PC-3 (cell line): ENCODE measurements around the gene MID1IP1. TPM values are rescaled to one million over a fixed set of nuclear protein-coding genes. Genes with fewer than 3 reads are reported as not detected.

ENCODE experiments used
- ATAC-seq: fragments of 200-7000 bp; cut with Tn5 transposase; 2 replicates; pipeline ENCODE4 v1.9.1; 2020; ENCODE audit warnings: mild to moderate bottlenecking, moderate library complexity
- Bru-seq: library from RNA; stranded (reverse); fragments of 400-500 nt; gene quantifications from one replicate; lab custom pipeline; 2021; lab: Mats Ljungman, UMichigan
- BruChase-seq, 2 experiments: library from RNA; stranded (reverse); fragments of 400-500 nt; gene quantifications; one replicate each; lab custom pipeline; 2021; lab: Mats Ljungman, UMichigan
- BruUV-seq: library from RNA; stranded (reverse); fragments of 400-500 nt; replicated peaks from 2 replicates; lab custom pipeline; 2021; lab: Mats Ljungman, UMichigan
- CTCF ChIA-PET: fragments of 300-600 bp; sonication (Branson Sonifier 250); formaldehyde crosslinking; loops from one replicate; lab custom pipeline; 2022; ENCODE audit warnings: antibody characterized with exemption; lab: Charles Lee
- POLR2A ChIA-PET: fragments of 300-600 bp; sonication (Branson Sonifier 250); formaldehyde crosslinking; loops from one replicate; lab custom pipeline; 2022; ENCODE audit warnings: antibody characterized with exemption; ENCODE audit not compliant: unreplicated experiment; lab: Charles Lee
- DNase-seq: peaks from one replicate; pipeline ENCODE4 v3.0.0-alpha.2; 2015
- H2AFZ ChIP-seq: fragments of 300-600 bp; sonication (generic); 2 replicates; pipeline ENCODE4 v1.6.0; 2016; ENCODE audit warnings: antibody characterized with exemption, low read length
- H3F3A ChIP-seq: fragments of 300-600 bp; sonication (generic); one replicate; pipeline ENCODE4 v1.6.0; 2017; ENCODE audit warnings: antibody characterized with exemption, low read length, control low read depth, mild to moderate bottlenecking; ENCODE audit not compliant: unreplicated experiment
- H3K27ac ChIP-seq: fragments of 300-600 bp; sonication (generic); 2 replicates; pipeline ENCODE4 v1.5.1; 2016; ENCODE audit warnings: mild to moderate bottlenecking, low read length
- H3K27me3 ChIP-seq: fragments of 300-600 bp; sonication (generic); 2 replicates; pipeline ENCODE4 v1.6.1; 2016; ENCODE audit warnings: low read length, mixed read lengths
- H3K36me3 ChIP-seq: fragments of 300-600 bp; sonication (generic); 2 replicates; pipeline ENCODE4 v1.6.1; 2016; ENCODE audit warnings: low read depth, mixed run types, low read length, mixed read lengths
- H3K4me1 ChIP-seq: fragments of 300-600 bp; sonication (generic); 2 replicates; pipeline ENCODE4 v1.5.1; 2016; ENCODE audit warnings: low read length; ENCODE audit not compliant: insufficient read depth
- H3K4me2 ChIP-seq: fragments of 300-600 bp; sonication (generic); 2 replicates; pipeline ENCODE4 v1.6.0; 2016; ENCODE audit warnings: low read length
- H3K4me3 ChIP-seq: fragments of 300-600 bp; sonication (generic); 2 replicates; pipeline ENCODE4 v1.5.1; 2016; ENCODE audit warnings: mild to moderate bottlenecking, low read length, mixed read lengths
- H3K79me2 ChIP-seq: fragments of 300-600 bp; sonication (generic); 2 replicates; pipeline ENCODE4 v1.6.1; 2017; ENCODE audit warnings: low read length, mixed read lengths
- H3K9ac ChIP-seq: fragments of 300-600 bp; sonication (generic); 2 replicates; pipeline ENCODE4 v1.6.0; 2016; ENCODE audit warnings: mild to moderate bottlenecking, low read length
- H3K9me2 ChIP-seq: fragments of 300-600 bp; sonication (generic); replicated peaks from 2 replicates; pipeline ENCODE4 v1.6.1; 2016; ENCODE audit warnings: mixed run types, low read length, mixed read lengths
- H3K9me3 ChIP-seq: fragments of 300-600 bp; sonication (generic); 2 replicates; pipeline ENCODE4 v1.6.1; 2016; ENCODE audit warnings: low read length, mixed read lengths
- H4K20me1 ChIP-seq: fragments of 300-600 bp; sonication (generic); 2 replicates; pipeline ENCODE4 v1.6.1; 2016; ENCODE audit warnings: low read length, mixed read lengths
- EZH2 ChIP-seq: fragments of 300-600 bp; sonication (generic); IDR thresholded peaks from one replicate; pipeline ENCODE4 v1.6.1; 2017; ENCODE audit warnings: antibody characterized with exemption, mild to moderate bottlenecking, low read length; ENCODE audit not compliant: unreplicated experiment
- EZH2phosphoT487 ChIP-seq: fragments of 300-600 bp; sonication (generic); IDR thresholded peaks from 2 replicates; pipeline ENCODE4 v1.6.1; 2018; ENCODE audit warnings: mild to moderate bottlenecking, antibody characterized with exemption, low read length, borderline replicate concordance
- intact Hi-C: fragments of 100-400 bp; cut with micrococcal nuclease; formaldehyde crosslinking; loops from 2 replicates; pipeline ENCODE4 v1.9.0; 2023
- long read RNA-seq: library from polyadenylated mRNA; unstranded; transcript quantifications from one replicate; pipeline ENCODE4 v2.0.0, GENCODE V29; 2021; ENCODE audit not compliant: unreplicated experiment
- total RNA-seq: library from RNA; depleted of rRNA; stranded (reverse); fragments of >200 nt; gene quantifications from 2 replicates; pipeline ENCODE4 v1.2.3, GENCODE V29; 2014; rRNA removed
- TF ChIP-seq, protein P1 (sequence below): fragments of 300-600 bp; sonication (generic); conservative IDR thresholded peaks from 2 replicates; pipeline ENCODE4 v1.5.1; 2017; ENCODE audit warnings: antibody characterized with exemption, low read depth, mild to moderate bottlenecking, low read length

MID1IP1 gene
- total RNA-seq (122 and 123 TPM in 2 replicates), Bru-seq, nascent RNA (percentile 95 among the genes with signal in this experiment), BruChase-seq, experiment 1, labeled RNA remaining after a 6-hour chase (percentile 93 among the genes with signal in this experiment), BruChase-seq, experiment 2, labeled RNA remaining after a 2-hour chase (percentile 99 among the genes with signal in this experiment)
- long read RNA-seq, transcript MID1IP1-201 (2 exons, 2,536 nt), result major isoform, 86 of 127 reads
- long read RNA-seq, partial matches to known transcripts, result 0 of 127 reads
- long read RNA-seq, other reads (novel, unspliced or antisense), result 40 of 127 reads

DNA sequence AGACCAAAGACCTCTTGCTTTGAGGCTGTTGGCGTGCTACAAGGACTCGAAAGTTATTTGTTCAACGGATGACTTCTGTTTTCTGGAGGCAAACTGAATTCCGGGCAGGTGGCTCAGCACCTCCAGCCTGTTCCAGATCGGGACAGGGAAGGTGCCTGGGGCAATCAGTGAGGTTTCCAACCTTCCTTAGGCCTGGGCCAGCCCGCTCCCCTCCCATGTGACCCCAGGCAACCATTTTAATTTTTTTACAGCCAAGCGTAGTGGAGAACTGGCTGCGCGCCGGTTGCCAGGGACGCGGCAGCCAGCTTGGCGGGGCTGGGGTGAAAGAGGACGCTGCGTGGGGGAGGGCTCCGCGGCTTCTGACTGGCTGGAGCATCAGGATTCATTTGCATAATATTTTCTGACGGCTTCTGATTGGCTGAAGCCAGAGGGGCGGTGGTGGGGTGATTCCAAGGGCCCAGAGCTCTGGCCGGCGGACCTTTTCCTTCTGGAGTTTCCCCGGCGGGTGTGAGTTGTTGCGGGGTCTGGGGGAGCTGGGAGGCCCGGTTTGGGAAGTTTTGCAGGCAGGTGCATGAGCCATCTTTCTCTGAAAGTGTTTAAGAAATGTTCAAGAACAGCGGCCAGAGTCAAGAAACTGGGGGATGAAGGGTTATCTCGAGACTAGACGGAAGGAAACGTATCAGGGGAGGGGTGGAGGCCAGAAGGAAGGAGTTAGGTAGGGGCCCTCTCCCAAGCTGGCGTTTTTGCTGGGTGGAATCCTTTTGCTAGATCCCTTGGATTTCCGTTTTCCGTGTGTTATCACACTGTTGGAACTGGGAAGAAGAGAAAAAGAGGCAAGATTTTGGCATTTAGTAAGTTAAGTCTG, at the start of gene MID1IP1:
TSS of gene MID1IP1 (plus strand) at position 479 of the 865 bp plus-strand sequence. CDS start 3,488 bp downstream, outside the sequence.
- H3K27ac ChIP-seq, result peak within 1 kb of the TSS; percentile 85
- no TSS peak for BruUV-seq

GRCh38 chrX:38754102-38754790, 47.0 kb upstream of the MID1IP1 start:
- no peaks in the 10 kb centered on the region for H4K20me1 ChIP-seq
- CTCF ChIA-PET, result no interaction called here
- ATAC-seq, result peak; percentile 61
- no peak overlapping the region for H3K9ac ChIP-seq
- TF ChIP-seq EZH2phosphoT487 (no peak), EZH2 (no peak)
- TF ChIP-seq, protein P1, sequence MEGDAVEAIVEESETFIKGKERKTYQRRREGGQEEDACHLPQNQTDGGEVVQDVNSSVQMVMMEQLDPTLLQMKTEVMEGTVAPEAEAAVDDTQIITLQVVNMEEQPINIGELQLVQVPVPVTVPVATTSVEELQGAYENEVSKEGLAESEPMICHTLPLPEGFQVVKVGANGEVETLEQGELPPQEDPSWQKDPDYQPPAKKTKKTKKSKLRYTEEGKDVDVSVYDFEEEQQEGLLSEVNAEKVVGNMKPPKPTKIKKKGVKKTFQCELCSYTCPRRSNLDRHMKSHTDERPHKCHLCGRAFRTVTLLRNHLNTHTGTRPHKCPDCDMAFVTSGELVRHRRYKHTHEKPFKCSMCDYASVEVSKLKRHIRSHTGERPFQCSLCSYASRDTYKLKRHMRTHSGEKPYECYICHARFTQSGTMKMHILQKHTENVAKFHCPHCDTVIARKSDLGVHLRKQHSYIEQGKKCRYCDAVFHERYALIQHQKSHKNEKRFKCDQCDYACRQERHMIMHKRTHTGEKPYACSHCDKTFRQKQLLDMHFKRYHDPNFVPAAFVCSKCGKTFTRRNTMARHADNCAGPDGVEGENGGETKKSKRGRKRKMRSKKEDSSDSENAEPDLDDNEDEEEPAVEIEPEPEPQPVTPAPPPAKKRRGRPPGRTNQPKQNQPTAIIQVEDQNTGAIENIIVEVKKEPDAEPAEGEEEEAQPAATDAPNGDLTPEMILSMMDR, result peak; percentile 78
- no peak overlapping the region for H3K4me3 ChIP-seq
- no peaks in the 10 kb centered on the region for H3K36me3 ChIP-seq
- peaks cover 29% of the 10 kb centered on the region for H3K27me3 ChIP-seq
- no peaks in the 10 kb centered on the region for H3K9me3 ChIP-seq
- no peaks in the 10 kb centered on the region for H3F3A ChIP-seq
- H3K79me2 ChIP-seq, result no peaks in the 10 kb centered on the region
- no peak overlapping the region for H3K27ac ChIP-seq
- peak; percentile 68 for DNase-seq
- intact Hi-C loops, result loop anchor here (1.0 to 5.0 kb wide), 2 partner anchors 233 to 488 kb away; no protein-coding TSS in a partner anchor
- POLR2A ChIA-PET, result no interaction called here
- H3K9me2 ChIP-seq, result no peaks in the 10 kb centered on the region
- H2AFZ ChIP-seq, result no peak overlapping the region
- BruUV-seq, result no TSS peak
- H3K4me1 ChIP-seq, result no peaks in the 10 kb centered on the region
- no peak overlapping the region for H3K4me2 ChIP-seq

More for the DNA sequence above, at the start of gene MID1IP1:
- Histone ChIP-seq H3K9me2 (no peaks in the 10 kb centered on the region), H3K79me2 (peaks cover 47% of the 10 kb centered on the region), H3K4me3 (peak within 1 kb of the TSS; percentile 96), H3K27me3 (no peaks in the 10 kb centered on the region), H3K9ac (peak within 1 kb of the TSS; percentile 97), H3F3A (no peaks in the 10 kb centered on the region), H3K4me2 (peak within 1 kb of the TSS; percentile 100), H3K4me1 (peaks cover 32% of the 10 kb centered on the region), H2AFZ (peak within 1 kb of the TSS; percentile 37), H4K20me1 (0 out of 2 replicates have a peak, but pooled peaks cover 4% of the 10 kb centered on the region), H3K36me3 (peaks cover 10% of the 10 kb centered on the region), H3K9me3 (no peaks in the 10 kb centered on the region)
- TF ChIP-seq EZH2phosphoT487, result no peak
- TF ChIP-seq, protein P1, result no peak
- no peak for TF ChIP-seq EZH2
- intact Hi-C loops, result loop anchor here (10.0 kb wide), 2 partner anchors 214 to 526 kb away; no protein-coding TSS in a partner anchor
- DNase-seq (peak; percentile 94), ATAC-seq (peak; percentile 54)
- CTCF ChIA-PET, result interaction anchor here (0.6 kb wide), 1 partner anchor 82 kb away, joined by 3 read pairs; no protein-coding TSS in a partner anchor
- POLR2A ChIA-PET, result interaction anchor here (0.6 to 0.7 kb wide), 3 partner anchors 8 to 78 kb away, joined by 3 to 5 read pairs (median 4); no protein-coding TSS in a partner anchor
